Measurements from ENCODE around the gene SYNDIG1.
A peak's percentile ranks its signal among the peaks of the same experiment; 100 is the strongest.

The SYNDIG1 gene

GRCh38 chr20:24528583-24529368, 59.3 kb downstream of the SYNDIG1 start:
- no peak for DNase-seq (ENCODE audit: low spot score)

GRCh38 chr20:24529369-24529719, 59.9 kb downstream of the SYNDIG1 start:
- DNase-seq (ENCODE audit: low spot score), result no peak

GRCh38 chr20:24530131-24530680, 60.8 kb downstream of the SYNDIG1 start:
- no peak for DNase-seq (ENCODE audit: low spot score)

GRCh38 chr20:24531202-24531601, 61.8 kb downstream of the SYNDIG1 start:
- no peak for DNase-seq (ENCODE audit: low spot score)

- no peak for DNase-seq (ENCODE audit: low spot score)
These were observed 62.4 kb downstream of the SYNDIG1 start for GRCh38 chr20:24531631-24532419.

GRCh38 chr20:24533449-24533848, 64.0 kb downstream of the SYNDIG1 start:
- DNase-seq (ENCODE audit: low spot score), result no peak

GRCh38 chr20:24534282-24534681, 64.9 kb downstream of the SYNDIG1 start:
- no peak for DNase-seq (ENCODE audit: low spot score)

GRCh38 chr20:24535941-24536730, 66.7 kb downstream of the SYNDIG1 start:
- peak; percentile 75 for DNase-seq (ENCODE audit: low spot score)

GRCh38 chr20:24537210-24537609, 67.8 kb downstream of the SYNDIG1 start:
- no peak for DNase-seq (ENCODE audit: low spot score)

GRCh38 chr20:24542721-24543120, 73.3 kb downstream of the SYNDIG1 start:
- no peak for DNase-seq (ENCODE audit: low spot score)

GRCh38 chr20:24543168-24543567, 73.7 kb downstream of the SYNDIG1 start:
- DNase-seq (ENCODE audit: low spot score), result no peak

GRCh38 chr20:24543741-24544140, 74.3 kb downstream of the SYNDIG1 start:
- DNase-seq (ENCODE audit: low spot score), result no peak

- no peak for DNase-seq (ENCODE audit: low spot score)
These were observed 74.9 kb downstream of the SYNDIG1 start for GRCh38 chr20:24544371-24544770.

- DNase-seq (ENCODE audit: low spot score), result no peak
These were observed 75.7 kb downstream of the SYNDIG1 start for GRCh38 chr20:24545168-24545567.

- no peak for DNase-seq (ENCODE audit: low spot score)
These were observed 76.9 kb downstream of the SYNDIG1 start for GRCh38 chr20:24546232-24546892.

- no peak for DNase-seq (ENCODE audit: low spot score)
These were observed 78.5 kb downstream of the SYNDIG1 start for GRCh38 chr20:24547967-24548366.

- DNase-seq (ENCODE audit: low spot score), result no peak
These were observed 89.8 kb downstream of the SYNDIG1 start for GRCh38 chr20:24559114-24559732.

GRCh38 chr20:24560571-24561491, 91.4 kb downstream of the SYNDIG1 start:
- DNase-seq (ENCODE audit: low spot score), result no peak

GRCh38 chr20:24565835-24566351, 96.5 kb downstream of the SYNDIG1 start:
- no peak for DNase-seq (ENCODE audit: low spot score)

GRCh38 chr20:24566656-24567055, 97.2 kb downstream of the SYNDIG1 start:
- DNase-seq (ENCODE audit: low spot score), result no peak
